DMS79 (cell line): Measurements from ENCODE around the gene PRDM15.
A peak's percentile ranks its signal among the peaks of the same experiment; 100 is the strongest.

Experiments used
- DNase-seq: peaks from one replicate; lab custom pipeline; 2025; lab: John Stamatoyannopoulos, UW

The PRDM15 gene

DNA sequence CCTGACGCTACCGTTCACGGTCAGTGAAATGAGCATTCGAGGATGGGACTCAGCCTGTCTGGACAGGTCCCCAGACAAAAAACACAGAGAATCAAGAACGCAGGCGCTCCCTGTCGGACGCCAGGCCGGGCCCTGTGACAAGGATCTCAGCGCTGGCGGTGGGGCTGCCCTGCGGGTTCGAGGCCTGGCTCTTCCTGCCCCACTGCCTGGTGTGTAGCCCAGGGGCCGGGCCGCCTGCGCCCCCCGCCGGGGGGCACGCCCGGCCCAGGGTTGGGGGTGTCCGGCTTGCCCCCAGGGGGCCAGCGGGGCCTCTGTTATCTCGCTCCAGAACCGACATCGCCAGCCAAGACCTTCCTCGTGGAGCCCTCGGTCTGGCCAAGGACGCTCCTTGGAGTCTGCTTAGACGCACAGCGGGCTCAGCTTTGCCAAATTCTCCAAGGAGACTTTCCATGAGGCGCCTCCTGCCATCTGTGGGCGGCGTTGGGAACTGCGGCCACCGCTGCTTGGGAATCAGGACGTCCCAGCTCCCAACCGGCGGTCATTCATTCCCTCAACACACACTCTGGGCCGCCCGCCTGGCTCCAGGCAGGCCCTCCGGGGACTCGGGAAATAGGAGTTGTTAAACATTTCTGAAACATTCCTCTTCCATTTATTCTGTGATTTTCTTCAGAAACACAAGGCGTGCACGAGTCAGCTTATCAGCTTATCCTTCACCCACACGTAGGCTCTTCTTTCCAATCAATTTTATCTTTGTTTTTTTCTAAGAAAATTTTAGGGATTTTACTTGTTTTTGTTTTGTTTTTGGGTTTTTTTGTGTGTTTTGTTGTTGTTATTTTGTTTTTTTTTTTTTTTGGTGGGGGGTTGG is 101.0 kb downstream of the PRDM15 start:
- peak; percentile 93 for DNase-seq

DNA sequence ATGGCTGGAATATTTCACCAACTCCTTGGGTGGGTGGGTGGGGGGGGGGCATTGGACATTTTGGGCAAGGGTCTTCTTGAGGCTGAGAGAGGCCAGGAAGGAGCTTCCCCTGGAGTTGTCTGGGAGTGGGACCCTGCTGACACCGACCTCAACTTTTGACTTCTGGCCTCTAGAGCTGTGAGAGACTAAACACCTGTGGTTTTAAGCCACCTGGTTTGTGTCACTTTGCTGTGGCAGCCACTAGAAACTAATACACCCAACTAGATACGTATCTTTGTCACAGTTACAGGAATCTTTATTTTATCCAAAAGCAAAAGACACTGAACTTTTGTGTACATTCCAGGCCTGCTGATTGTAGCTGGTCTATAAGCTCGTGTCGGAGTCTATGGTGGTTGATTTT is 102.4 kb downstream of the PRDM15 start:
- no peak for DNase-seq

DNA sequence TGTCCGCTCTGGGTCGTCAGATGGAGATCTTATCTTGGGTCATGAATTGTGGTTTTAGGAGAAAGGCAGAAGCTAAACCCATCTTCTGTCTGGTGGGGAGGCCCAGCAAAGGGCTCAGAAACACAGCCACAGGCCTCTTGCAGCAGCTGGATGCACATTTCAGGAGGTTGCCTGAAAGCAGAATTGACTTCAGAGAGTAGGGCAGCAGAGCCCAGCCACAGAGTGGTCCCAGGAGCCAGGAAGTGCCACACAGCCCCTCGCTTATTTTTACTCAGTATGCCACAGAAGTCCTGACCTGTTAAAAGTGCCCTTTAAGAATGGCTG is 104.0 kb downstream of the PRDM15 start:
- no peak for DNase-seq

DNA sequence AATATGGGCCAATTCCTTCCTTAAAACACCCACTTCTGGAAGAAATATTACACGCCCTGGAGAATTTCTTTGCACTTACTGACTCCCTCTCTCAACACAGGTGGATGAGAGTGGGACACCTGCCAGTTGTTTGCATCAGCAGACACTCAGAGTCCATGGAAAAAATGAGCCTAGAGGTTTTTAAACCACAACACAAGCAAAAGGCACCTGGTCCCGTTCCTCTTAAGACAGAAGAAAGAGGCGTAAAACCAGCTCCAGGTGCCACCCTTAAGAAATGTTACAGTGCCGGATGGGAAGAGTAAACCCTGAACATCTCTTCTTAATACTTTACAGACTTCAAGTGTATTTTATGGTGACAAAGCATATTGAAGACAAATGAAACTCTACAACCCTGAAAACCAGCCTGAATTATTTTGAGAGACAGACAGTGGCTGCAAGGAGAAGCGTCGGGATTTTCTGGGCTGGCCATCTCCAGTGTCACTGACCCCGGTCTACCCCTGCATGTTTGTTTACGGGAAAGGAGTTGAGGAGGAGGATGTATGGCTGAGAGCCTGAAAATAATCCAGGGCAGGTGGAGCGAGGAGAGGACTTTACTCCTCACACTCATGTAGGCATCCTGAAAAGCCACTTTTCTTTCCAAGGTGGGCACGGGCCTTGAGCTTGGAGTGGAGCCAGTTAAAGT is 104.5 kb downstream of the PRDM15 start:
- peak; percentile 98 for DNase-seq

DNA sequence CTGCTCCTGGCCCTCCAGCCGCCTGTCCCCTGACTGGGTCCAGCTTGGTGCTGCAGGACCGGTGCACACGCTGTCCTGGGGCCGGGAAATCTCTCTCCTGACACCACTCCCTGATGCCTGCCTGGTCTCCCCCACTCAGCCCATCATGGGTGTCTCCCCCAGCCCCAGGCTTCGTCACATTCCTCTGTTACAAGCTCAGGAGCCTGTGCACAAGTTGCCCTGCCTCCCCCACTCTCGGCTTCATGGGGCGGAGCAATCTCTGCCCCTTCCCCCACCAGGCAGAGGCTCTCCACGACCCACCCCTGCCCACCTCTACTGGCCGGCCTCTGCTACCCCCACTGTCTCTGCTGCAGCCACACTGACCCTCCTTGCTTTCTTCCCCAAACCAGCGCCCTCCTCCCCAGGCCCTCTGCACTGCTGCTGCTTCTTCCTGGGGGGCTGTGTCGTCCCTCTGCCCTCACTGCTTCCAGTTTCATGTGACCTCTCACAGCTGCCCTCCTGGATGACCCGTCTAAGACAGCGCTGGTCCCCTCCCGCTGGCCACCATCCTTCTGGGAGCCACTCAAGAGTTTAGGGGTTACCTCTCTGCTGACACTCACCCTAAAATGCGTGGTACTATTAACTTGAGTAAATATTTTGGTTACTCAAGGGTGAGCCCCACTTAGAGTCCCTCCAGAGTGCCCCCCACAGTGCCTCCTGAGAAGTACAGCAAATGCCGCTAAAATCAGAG is 106.6 kb downstream of the PRDM15 start:
- DNase-seq: no peak

DNA sequence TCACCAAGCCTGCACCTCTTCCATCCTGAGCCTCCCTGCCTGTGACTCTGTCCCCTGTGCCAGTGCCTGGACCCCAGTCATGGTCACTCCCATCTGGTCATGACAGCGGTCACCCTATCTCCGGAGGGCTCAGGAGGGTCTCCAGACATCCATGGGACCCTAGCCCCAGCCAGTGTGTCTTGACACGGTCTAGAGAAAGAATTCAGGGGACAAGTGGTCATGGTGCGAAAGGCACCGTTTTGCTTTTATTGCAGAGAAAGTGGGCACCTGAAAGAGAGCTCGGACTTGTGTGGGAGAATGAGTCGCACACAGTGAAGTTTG is 107.6 kb downstream of the PRDM15 start:
- DNase-seq: no peak

DNA sequence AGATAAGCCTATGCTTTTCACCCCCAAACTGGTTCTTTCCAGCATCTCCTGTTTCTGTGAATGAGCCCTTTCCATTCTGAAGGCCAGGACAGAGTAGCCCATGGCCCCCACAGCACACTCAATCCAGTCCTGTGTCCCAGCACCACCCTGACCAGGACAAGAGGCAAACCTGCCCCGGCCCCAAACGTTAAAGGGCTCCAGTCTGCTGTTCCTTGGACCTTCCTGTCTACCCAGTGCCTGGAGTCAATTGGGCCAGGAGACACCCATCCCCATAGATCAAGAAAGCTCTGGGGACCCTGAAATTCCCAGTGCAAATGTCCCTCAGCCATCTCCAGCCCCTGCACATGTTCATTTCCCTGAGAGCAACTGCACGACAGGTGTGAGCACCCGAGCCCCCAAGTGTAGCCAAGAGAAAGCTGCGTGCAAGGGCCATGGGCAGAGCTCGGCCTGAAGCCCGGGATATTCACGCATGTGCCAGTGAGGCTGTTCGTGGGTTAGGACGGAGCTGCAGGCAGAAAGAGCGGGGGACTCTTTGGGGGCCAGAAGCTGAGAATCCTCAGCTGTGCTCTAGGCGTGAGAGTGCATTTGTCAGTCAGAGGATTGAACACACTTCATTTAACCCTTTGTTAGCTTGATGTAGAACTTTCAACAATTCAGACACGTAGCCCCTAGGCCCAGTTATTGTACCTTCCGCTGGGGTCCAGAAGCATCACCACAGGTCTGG is 108.1 kb downstream of the PRDM15 start:
- no peak for DNase-seq

DNA sequence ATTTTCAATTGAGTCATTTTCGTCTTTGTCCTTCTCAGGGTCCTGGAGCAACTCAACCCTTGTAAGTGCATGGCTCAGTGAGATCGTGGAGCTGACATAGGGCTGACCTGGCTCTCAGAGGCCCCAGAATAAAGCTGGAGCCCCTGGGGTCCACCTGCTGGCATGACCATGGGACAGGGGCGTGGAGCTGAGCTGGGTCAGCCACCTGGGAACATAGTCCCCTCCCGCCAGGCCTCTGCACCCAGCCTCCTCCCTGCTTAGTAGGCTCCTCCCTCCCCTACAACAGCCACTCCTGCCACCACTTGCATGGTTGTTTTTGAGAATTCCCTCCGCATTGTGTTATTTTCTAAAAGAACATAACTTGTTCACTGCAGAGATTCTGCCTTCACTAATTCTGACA is 109.2 kb downstream of the PRDM15 start:
- no peak for DNase-seq

DNA sequence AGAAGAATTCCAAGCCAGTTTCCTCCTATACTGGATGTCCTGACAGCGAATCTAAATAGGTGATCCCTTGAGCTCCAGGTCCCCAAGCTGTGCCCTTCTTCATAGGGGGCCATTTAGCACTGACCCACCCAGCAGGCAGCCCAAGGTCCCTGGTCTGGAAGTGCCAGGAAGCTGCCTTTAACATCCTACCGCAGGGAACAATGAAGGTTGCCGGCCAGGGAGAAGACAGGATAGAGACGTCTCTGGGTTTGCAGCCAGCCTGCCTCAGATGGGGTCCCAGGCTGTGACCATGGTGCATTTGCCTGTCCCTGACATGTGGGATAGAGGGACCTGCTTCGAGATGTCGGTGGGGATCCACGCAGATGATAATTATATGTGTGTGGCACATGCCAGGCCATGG is 109.6 kb downstream of the PRDM15 start:
- no peak for DNase-seq

DNA sequence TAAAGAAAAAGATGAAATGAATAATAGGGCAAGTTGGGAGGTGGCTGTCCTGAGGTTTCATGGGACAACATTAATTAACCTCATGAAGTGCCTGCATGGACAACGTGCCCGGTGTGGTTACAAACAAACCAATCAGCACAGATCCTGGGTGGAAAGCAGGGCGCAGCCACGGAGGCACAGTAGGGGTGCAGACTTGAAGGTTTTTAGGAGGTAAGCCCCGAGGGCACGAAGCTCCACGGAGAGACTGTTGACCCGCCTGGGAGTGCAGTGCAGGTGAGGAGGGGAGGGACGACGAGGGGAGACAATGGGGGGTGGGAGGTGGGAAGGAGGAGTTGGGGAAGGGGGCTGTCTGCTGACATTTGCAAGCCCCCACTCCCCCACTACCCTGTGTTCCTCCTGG is 110.0 kb downstream of the PRDM15 start:
- no peak for DNase-seq

DNA sequence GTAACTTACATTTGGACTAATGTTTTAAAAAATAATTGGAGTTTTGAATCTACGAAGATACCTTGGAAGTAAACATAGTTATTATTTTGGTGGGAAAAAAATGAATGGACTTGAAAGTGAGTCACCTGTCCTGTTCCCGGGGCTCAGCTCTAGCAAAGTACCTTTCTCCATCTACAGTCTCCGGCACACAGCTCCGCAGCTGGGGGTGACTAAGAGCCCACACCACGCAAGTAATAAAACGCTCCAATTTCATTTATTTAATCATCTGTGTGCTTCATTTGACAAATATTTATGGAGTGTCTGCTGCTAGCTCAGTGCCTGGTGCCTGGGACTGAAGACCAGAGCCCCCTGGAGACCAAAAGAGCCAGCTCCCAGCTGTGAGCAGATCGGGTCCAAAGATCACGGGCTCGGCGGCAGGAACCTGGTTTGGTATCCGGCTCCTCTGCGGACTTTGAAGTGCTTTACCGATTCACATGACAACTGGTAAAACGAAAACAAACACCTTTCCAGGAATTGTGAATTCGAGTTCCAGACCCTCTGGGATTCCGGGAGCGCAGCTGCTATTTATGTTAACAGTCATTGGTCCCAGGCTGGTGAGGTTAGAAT is 110.6 kb downstream of the PRDM15 start:
- peak; percentile 24 for DNase-seq

DNA sequence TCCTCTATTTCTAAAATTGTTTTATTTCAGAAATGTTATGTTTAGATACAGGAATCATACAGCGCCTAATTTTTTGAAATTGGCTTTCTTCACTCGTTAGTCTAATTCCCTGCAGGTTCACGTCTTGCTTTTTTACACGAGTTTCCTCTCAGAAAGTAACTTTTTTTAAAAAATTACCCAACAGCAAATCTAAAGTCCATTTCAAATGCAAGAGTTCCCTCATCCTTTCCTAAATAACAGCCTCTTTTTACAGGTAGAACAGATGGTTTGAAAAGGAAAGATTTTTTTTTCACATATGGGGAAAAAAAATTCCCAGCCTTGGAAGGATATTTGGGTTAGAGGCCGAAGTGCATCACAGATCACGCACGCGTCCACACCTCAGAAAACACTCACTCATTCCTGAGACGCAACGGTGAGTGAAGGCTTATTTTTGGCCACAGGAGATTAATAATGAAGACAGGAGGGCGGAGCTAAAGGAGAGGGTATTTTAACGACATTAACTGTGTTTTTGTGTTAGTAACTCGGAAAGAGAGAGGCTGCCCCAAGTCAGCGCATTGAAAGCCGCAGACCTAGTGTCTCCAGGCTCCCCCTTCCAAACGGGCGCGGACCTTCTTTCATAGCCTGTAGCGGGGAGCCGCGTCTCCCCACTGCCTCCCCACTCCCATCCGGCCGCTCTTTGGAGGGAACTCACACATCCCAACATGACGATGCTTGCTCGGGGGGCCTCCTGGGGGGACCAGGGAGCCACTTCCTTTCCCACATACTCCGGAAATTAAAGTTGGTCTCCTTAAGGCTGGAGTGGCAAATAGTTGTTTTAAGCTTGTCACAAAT is 111.3 kb downstream of the PRDM15 start:
- DNase-seq: no peak

DNA sequence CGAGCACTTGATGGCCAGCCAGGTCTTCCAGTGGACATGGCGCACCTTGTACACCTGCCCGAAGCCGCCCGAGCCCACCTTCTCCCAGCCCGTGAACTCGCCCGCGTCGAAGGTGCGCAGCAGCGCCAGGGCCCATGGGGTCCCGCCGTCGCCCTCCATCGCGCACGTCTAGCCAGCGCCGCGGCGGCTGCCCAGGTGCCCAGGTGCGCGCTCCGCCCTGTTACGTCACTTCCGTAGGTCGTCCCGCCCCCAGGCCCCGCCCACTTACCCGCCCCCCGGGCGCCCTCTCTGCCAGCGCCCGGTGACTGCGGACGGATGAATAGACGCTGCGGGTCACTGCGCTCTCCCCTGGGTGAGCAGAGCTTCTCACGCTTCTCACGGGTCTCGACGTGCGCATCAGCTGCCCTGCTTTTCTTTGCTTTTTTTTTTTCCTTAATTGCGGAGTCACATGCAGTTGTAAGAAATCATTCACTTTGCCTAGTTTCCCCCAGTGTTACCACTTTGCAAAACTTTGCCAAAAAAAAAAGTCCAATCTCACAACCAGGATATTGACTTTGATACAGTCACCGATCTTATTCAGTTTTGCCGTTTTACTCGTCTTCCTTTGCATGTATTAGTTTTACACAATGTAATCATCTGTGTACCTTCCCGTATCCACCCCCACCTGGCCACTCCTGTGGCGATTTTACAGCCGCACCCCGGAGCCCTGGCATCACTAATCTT is 112.1 kb downstream of the PRDM15 start, which contains the start of gene RIPK4:
RIPK4 (minus strand) TSS at position 170 of the 723 bp plus-strand sequence; CDS start at position 159, 11 bp downstream.
- DNase-seq: peak; percentile 72

DNA sequence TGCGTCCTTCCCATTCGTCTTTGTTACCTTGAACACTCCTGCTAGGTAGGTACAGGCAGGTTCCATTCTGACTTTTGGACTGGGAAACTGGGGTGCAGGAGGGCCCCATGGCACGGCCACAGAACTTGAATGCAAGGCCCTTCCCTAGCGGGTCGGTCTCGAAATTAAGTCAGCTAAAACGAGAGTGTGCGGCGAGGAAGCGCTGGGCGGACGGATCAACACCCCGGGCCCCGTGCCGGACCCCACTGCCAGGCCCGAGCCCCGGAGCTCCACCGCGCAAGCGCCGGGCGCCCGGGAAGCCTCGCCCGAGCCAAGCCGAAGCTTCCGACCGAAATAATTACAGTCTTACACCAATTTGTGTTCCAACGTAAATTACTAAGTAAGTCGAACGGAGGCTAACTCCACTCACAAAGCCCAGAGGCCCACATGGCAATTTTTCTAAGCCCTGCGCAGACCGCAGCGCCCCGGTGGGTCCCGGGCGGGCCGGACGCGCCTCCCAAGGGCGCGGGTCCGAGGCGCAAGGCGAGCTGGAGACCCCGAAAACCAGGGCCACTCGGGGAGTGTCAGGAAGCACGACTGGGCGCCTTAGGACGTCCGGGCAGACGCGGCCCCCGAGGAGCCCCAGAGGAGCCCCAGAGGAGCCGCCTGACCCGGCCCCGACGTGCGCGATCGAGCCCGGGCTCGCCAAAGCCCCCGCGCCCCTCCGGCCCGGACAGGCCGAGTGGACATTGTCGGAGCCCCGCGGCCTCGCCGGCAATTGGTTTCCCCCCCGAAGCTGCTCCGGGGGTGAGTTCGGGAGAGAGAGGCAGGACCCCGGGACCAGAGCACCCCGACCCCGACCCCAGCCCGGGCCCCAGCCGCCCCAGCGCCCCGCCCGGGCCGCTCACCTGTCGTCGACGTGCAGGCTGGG is 112.9 kb downstream of the PRDM15 start:
- DNase-seq: no peak

DNA sequence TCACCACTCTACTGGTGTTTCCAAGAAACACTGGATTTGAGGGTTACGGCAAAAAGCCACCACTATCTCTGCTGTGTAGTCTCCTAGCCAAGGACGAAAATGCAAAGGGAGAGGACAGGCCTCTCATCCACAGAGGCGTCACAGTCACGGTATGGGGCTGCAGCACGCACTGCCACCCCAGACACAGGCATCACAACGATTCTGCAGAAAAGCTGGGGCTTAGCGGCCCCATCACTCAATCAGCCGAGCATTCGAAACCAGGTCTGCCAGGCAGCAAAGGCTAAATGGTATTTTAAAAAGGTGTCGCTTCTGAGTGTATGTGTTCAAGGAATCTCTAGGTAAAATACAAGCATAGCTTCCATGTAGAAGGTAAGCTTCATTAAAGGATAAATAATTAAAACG is 113.7 kb downstream of the PRDM15 start:
- DNase-seq: no peak

DNA sequence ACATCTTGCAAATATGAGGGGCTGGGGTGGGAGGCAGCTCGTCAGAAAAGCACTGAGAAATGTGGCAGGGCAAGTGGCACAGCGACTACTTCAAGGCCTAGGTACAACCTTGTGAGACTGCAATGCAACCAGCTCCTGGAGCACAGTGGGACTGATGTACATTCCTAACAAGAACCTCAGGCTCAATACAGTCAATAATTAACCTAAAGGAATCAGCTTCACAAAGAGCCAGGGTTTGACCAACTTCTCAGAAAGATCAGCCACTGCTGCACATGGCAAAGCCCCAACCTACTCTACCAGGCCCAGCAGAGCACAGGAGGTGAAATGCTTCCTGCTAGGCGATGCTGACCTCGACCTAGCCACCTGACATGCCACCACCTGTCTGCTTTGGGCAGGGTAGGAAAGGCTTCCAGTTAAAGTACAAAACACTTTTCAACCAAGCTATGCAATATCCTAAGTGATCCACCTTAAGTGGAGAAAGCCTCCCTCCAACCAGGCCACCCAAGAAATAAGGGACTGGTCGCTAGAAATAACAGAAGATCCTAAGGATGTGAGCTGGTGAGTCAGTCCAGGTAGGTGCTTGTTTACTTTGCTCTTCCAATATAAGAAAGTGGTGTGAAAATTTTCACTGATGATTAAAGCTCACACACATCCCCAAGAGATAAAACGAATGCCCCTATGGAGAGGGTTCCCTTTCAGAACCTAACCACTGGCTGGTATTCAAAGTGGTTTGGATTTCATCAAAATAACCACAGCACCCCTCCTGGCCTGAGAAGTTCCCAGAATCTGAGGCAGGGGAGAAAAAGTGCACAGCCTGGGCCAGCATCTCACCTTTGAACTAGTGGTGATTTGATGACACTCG is 114.4 kb downstream of the PRDM15 start:
- DNase-seq: no peak

DNA sequence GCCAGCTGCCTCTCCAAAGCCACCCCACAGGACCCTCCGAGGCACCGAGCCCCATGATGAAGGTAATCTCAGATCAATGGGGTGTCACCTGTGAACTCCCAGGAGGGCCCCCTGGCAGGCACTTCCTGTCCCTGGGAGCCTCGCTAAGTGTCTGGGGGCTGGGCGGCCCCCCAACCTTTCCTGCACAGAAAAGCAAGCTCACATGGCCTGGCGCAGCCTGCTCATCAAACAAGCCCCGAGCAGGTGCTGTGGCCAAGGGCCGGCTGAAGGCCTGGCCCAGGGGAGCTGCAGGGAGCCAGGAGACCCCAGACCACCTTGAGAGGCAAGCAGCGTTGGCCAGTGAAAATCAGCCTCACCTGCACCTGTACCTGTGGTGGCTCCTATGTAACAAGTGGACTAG is 115.1 kb downstream of the PRDM15 start:
- DNase-seq: no peak

DNA sequence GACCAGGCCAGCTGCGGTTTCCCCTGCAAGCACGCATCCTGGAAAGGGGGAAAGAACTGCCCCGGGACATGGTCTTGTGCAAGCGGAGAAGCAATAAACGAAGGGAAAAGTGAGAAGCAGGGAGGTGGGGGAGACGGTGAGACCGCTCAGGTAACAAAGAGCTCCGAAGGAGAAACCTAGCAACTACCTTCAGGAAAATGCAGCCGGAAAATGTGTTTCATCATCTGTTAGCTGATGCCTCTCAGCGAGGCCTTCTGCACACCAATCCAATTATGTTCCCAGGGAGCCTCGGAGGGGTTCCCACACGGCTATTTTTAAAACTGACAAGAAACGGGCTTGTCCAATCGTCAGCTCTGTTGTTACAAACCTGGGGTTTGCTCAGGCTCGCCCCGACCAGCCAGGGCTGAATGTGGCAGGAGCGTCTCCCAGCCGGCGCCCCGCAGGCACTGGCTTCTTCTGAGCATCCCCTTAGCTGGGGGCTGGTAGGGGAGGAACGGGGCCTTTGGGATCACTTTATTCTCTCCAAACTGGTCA is 115.7 kb downstream of the PRDM15 start:
- peak; percentile 37 for DNase-seq
